HG02981 (cell line): ENCODE measurements around the gene FARP1.

ENCODE experiments used
- ATAC-seq: cut with Tn5 transposase; IDR thresholded peaks from one replicate; pipeline ENCODE4 v1.9.1; 2021; ENCODE audit warnings: mild to moderate bottlenecking, moderate library complexity; ENCODE audit not compliant: unreplicated experiment

Gene FARP1, protein sequence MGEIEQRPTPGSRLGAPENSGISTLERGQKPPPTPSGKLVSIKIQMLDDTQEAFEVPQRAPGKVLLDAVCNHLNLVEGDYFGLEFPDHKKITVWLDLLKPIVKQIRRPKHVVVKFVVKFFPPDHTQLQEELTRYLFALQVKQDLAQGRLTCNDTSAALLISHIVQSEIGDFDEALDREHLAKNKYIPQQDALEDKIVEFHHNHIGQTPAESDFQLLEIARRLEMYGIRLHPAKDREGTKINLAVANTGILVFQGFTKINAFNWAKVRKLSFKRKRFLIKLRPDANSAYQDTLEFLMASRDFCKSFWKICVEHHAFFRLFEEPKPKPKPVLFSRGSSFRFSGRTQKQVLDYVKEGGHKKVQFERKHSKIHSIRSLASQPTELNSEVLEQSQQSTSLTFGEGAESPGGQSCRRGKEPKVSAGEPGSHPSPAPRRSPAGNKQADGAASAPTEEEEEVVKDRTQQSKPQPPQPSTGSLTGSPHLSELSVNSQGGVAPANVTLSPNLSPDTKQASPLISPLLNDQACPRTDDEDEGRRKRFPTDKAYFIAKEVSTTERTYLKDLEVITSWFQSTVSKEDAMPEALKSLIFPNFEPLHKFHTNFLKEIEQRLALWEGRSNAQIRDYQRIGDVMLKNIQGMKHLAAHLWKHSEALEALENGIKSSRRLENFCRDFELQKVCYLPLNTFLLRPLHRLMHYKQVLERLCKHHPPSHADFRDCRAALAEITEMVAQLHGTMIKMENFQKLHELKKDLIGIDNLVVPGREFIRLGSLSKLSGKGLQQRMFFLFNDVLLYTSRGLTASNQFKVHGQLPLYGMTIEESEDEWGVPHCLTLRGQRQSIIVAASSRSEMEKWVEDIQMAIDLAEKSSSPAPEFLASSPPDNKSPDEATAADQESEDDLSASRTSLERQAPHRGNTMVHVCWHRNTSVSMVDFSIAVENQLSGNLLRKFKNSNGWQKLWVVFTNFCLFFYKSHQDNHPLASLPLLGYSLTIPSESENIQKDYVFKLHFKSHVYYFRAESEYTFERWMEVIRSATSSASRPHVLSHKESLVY

DNA sequence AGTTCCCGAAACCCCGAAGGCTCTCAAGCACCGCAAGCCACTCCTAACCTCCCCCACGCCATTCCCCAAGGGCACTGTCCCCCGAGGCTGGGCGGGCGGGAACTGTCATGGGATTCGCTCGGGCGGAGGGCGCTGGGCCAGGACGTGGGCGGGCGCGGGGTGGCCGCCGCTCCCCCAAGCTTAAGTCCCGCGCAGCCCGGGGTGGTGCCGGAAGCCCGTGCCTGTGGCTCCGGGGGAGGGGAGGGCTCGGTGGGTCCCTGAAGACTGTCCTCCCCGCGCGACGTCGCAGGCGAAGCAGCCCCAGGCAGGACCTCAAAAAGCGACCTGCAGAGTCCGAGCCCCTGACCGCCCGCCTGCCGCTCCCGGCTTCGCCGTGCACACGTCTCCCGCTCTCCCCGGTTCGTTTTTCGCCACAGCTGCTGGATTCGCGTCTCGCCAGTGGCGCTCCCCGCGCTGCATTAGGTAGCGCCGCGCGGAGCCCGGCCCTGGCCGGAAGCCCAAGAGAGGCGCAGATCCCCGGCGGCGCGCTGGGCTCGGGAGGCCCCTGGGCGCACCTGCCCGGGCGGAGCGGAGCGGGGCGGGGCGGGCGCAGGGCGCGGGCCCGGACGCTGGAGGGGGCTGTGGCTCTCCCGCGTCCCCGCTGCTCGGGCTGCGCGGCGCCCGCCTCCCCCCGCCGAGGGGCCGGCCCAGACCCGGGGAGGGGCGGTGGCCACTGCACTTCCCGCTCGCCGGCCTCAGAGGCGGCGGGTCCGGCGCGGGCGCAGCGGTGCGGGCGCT, at the start of gene FARP1:
Gene FARP1, plus strand, starts transcription at position 715 of the 777 bp plus-strand sequence. CDS start 70,149 bp downstream, outside the sequence.
- peak; percentile 78 for ATAC-seq

GRCh38 chr13:98094678-98095266, 48.1 kb upstream of the FARP1 start:
- ATAC-seq, result no peak

GRCh38 chr13:98096059-98096458, 46.8 kb upstream of the FARP1 start:
- no peak for ATAC-seq

DNA sequence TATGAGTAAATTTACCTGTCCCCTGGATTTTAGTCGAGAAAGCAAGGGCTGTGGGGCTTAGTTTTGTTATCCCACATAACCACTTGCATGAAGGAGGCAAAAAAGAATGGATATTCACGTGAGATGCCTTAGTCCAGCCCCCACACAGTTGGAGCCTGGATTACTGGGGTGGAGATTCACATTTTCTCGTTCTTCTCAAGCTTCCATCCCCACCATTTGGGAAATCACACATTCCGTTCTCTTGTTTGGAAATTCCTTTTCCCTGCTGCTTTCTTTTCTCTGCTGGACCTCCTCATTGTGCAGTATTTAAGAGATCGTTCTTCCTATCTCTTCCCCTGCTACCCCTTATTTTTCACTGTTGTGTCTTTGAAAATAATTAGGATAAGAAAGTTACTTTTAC, 45.1 kb upstream of the FARP1 start:
- no peak for ATAC-seq

DNA sequence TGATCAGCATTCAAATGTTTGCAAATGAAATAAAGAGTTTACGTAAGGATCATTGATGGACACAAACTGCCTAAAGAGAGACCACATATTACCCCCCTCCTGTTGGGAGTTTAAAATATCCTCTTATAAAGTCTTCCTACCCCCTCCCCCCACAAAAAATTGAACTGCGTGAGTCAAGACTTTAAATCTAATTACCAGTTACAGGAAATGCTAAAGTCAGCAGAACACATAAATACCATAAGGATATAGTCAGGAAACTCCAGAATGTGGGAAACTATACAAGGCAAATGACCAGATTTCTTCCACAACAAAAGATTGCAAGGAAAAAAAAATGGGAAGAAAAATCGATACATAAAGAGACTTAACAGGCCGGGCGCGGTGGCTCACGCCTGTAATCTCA, 44.4 kb upstream of the FARP1 start:
- no peak for ATAC-seq

- no peak for ATAC-seq
Observed at GRCh38 chr13:98099627-98100026, 43.3 kb upstream of the FARP1 start.

DNA sequence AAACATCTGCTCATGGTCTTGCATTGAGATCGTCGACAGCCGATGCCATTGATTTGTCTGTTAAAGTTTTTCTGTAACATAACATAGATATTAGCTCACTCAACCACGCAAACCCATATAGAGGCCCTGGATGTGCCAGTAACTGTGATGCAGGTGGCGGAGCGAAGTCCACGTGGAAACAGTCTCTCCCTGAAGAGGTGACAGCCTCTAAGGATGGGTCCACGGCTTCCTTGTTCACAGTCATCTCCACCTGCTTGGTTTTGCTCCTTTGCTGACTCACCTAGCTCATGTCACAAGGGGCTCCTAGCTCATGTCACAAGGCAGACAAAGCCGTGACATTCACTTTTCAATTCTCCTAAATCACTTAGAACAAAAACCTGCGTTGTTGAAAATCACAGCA, 42.4 kb upstream of the FARP1 start:
- ATAC-seq, result no peak

DNA sequence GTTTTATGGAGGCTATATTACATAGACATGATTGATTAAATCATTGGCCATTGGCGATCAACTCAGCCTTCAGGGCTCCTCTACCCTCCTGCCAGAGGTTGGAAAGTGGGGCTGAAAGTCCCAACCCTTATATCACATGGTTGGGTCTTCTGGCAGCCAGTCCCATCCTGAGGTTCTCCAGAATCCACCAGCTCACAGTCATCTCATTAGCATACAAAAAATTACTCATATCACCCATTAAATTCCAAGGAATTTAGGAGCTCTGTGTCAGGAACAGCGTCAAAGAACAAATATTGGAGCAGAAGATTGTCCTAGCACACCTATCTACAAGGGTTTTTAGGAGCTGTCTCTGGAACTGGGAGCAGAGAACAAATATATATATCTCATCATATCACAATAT, 39.4 kb upstream of the FARP1 start:
- no peak for ATAC-seq

DNA sequence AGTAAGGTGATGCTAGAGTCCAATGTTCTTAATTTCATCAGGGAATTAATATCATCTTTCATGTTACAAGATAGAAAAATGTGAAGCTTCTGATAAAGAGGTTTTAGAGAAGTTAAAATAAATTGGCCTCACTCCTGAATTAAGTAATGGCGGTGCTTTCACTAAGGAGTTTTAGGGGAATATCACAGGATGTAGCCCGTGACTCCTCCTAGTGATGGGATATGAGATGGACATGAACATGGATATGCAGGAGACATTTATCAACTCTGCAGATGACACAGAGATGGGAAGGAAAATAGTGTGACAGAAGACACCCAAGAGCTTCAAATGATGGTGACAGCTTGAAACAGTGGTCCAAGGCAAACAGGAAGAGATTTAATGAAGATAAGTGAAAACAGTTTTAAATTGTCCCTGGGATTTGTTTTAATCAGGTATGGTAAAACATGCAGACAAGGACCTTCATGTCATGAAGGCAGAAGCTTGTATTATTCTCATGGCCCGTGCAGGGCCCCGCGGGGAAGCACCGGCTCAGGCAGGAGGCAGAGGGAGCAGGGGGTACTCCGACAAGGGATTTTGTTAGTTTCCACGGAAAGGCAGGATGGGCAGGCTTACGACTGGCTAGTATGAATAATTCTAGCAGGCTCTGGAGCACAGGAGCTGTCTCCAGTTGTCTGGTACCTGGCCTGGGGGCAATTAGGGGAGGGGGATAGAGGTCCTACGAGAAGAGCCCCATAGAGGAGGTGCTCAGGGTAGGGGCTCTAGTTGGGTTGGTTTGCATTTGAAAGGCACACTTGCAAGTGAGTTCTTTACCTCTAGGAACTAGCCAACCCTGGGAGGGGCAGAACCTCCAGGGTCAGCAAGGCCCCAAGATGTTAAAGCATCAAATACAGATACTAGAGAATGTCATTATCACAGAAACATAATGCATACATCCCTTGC, 38.7 kb upstream of the FARP1 start:
- ATAC-seq, result no peak

DNA sequence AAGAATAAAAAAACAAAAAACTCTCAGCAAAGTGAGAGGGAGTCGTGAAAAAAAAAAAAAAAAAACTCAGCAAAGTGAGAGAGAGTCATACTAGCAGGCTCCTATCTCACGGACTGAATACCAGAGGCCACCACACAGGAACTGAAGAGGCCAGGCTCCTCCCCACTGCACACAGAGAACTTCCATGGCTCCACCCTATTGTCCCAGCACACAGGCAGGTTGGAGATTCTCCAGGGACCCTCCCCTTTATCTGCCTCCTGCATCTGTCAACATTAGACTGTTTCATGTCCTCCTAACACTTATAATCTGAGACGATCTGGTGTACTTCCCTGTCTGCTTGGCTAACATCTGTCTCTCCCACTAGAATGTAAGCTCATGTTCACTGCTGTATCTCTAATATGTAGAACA, 37.0 kb upstream of the FARP1 start:
- ATAC-seq, result no peak

GRCh38 chr13:98108341-98108740, 34.6 kb upstream of the FARP1 start:
- ATAC-seq, result no peak

GRCh38 chr13:98109226-98109853, 33.6 kb upstream of the FARP1 start:
- no peak for ATAC-seq

- ATAC-seq, result no peak
Observed at GRCh38 chr13:98110749-98111148, 32.1 kb upstream of the FARP1 start.

DNA sequence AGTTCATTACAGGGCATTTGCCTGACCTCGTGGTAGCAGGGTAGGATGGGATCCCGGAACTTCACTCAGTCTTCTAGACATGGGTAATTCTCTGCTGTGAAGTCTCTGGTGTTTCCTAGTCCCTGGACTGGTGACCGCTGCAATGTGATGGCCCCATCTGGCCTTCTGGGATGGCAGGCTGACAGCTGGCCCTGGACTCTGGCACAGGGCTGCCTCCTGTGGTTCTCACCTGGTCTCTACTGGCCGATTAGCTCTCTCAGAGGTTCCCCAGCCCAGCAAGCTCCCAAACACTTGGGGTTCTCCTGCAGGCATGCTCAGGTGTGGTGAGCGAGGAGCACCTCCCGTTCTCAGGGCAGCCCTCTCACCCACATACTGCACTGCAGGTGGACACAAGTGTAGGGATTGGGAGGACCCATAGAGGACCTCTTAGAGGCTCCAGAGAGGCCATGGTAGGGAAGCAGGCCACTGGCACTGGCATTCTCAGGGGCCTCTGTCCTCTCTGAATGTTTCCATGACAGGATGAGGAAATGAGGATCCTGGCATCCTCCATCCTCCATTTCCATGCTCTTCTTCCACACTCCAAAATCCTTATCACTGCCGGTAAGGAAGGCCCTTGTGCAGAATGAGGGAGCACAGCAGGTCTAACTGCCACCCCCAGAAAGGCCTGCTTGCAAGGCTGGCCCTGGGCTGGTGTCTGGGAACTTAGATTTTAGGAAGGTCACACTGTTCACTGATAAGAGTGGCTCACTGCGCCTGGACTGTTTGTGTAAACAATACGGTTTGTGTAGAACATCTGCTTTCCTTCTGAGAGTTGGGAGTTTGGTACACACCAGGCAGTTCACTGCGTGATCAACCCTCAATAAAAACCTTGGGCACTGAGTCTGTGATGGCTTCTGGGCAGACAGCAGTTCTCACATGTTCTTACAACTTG, 31.5 kb upstream of the FARP1 start:
- no peak for ATAC-seq

- no peak for ATAC-seq
Observed at GRCh38 chr13:98112456-98112855, 30.4 kb upstream of the FARP1 start.

DNA sequence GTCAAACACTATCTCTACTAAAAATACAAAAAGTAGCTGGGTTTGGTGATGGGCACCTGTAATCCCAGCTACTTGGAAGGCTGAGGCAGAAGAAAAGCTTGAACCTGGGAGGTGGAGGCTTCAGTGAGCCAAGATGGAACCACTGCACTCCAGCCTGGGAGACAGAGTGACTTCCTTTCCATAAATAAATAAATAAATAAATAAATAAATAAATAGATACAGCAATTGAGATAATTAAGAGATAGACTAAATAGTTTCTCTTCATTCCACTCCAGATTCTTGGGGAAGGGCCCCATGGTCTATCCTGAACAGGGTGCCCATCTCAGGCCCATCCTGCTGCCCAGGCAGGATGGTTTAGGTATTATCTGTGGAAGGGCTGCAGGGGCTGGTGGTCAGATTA, 24.0 kb upstream of the FARP1 start:
- no peak for ATAC-seq

- no peak for ATAC-seq
Observed at GRCh38 chr13:98123176-98123575, 19.7 kb upstream of the FARP1 start.
